CD4-positive, alpha-beta memory T cell (primary cell): ENCODE results near the gene STXBP5L. TPM values are rescaled to one million over a fixed set of nuclear protein-coding genes. Genes with fewer than 3 reads are reported as not detected.
"Not testable (repeated sequence)": the region's sequence is repeated elsewhere in the genome, so short reads cannot be mapped to it uniquely, and the experiment has no call there.

Experiments used
- CTCF ChIA-PET: fragments of 350-600 bp; sonication (Branson Sonifier 250); formaldehyde crosslinking; loops from one replicate; lab custom pipeline; 2021; ENCODE audit warnings: inconsistent platforms; ENCODE audit not compliant: partially characterized antibody; lab: Charles Lee
- POLR2A ChIA-PET: fragments of 350-600 bp; sonication (Branson Sonifier 250); formaldehyde crosslinking; loops from one replicate; lab custom pipeline; 2021; ENCODE audit not compliant: partially characterized antibody; lab: Charles Lee
- DNase-seq, 5 donors: peaks; one replicate each; pipeline versions ENCODE4 v3.0.0 to v3.0.0-alpha.2; 2020 to 2022; ENCODE audit warnings: mixed read lengths in 1 of 5
- H3K27ac ChIP-seq: one replicate; pipeline ENCODE4 v1.7.0; 2013; ENCODE audit warnings: low read depth, low read length
- H3K27me3 ChIP-seq: 2 replicates; pipeline ENCODE4 v1.7.0; 2013; ENCODE audit warnings: mild to moderate bottlenecking, low read length, moderate library complexity; ENCODE audit not compliant: insufficient read depth
- H3K36me3 ChIP-seq: 2 replicates; pipeline ENCODE4 v1.7.0; 2013; ENCODE audit warnings: mild to moderate bottlenecking, low read length, moderate library complexity; ENCODE audit not compliant: insufficient read depth
- H3K4me1 ChIP-seq: 2 replicates; pipeline ENCODE4 v1.7.0; 2013; ENCODE audit warnings: mild to moderate bottlenecking, low read length, moderate library complexity; ENCODE audit not compliant: insufficient read depth
- H3K4me3 ChIP-seq, 2 donors: one replicate each; pipeline ENCODE4 v1.7.0; 2013; ENCODE audit warnings: low read length in 2 of 2, mild to moderate bottlenecking in 1 of 2
- H3K9me3 ChIP-seq, 2 donors: one replicate each; pipeline ENCODE4 v1.7.0; 2013; ENCODE audit warnings: low read length in 2 of 2, control low read depth in 1 of 2; ENCODE audit not compliant: control insufficient read depth in 1 of 2
- H3K27ac Mint-ChIP-seq, 7 donors: one replicate each; pipeline ENCODE4 v1.8.0; 2020 to 2021; ENCODE audit warnings: mixed read lengths in 7 of 7, mild to moderate bottlenecking in 6 of 7, inconsistent platforms in 3 of 7, moderate library complexity in 3 of 7
- H3K27me3 Mint-ChIP-seq, 2 donors: one replicate each; pipeline ENCODE4 v1.8.0; 2020 to 2021; ENCODE audit warnings: mixed read lengths in 2 of 2
- H3K36me3 Mint-ChIP-seq, 2 donors: one replicate each; pipeline ENCODE4 v1.8.0; 2020 to 2021; ENCODE audit warnings: mixed read lengths in 2 of 2, inconsistent platforms in 1 of 2, mild to moderate bottlenecking in 1 of 2
- H3K4me1 Mint-ChIP-seq, 4 donors: one replicate each; pipeline ENCODE4 v1.8.0; 2020 to 2021; ENCODE audit warnings: mixed read lengths in 4 of 4, mild to moderate bottlenecking in 1 of 4
- H3K4me3 Mint-ChIP-seq, 8 donors: one replicate each; pipeline ENCODE4 v1.8.0; 2020 to 2021; ENCODE audit warnings: mixed read lengths in 8 of 8, mild to moderate bottlenecking in 7 of 8, moderate library complexity in 6 of 8, inconsistent platforms in 3 of 8
- H3K9me3 Mint-ChIP-seq, 8 donors: one replicate each; pipeline ENCODE4 v1.8.0; 2020 to 2021; ENCODE audit warnings: mixed read lengths in 8 of 8, mild to moderate bottlenecking in 5 of 8, inconsistent platforms in 3 of 8, moderate library complexity in 1 of 8
- intact Hi-C: fragments of 100-400 bp; cut with micrococcal nuclease; formaldehyde crosslinking; loops from one replicate; pipeline ENCODE4 v1.15.1; 2023
- polyA plus RNA-seq, 2 donors: library from polyadenylated mRNA; unstranded; fragments of 300-500 nt; fragmentation: Illumina TruSeq; gene quantifications; one replicate each; pipeline ENCODE4 v1.2.3, GENCODE V29; 2021
- total RNA-seq, 2 experiments: library from RNA; stranded (reverse); gene quantifications; one replicate each; pipeline ENCODE4 v1.2.3, GENCODE V29; 2021

STXBP5L gene
- total and polyA plus RNA-seq, 4 experiments from 2014 or later, result not detected

- no peaks in the 10 kb centered on the region for H3K27me3 ChIP-seq
- no peaks in the 10 kb centered on the region for H3K36me3 ChIP-seq
- DNase-seq, result no peak
- H3K4me3 ChIP-seq, result no peak overlapping the region
- H3K9me3 Mint-ChIP-seq, result peaks cover 0 to 31% (median 7%) of the 10 kb centered on the region in 8 donors
- no peak overlapping the region for H3K27ac Mint-ChIP-seq
- no peaks in the 10 kb centered on the region for H3K27me3 Mint-ChIP-seq
- H3K36me3 Mint-ChIP-seq, result no peaks in the 10 kb centered on the region
- POLR2A ChIA-PET, result no interaction called here
- no peaks in the 10 kb centered on the region for H3K4me1 Mint-ChIP-seq
- H3K4me3 Mint-ChIP-seq, result no peak overlapping the region
- intact Hi-C loops, result no loop called here
- H3K27ac ChIP-seq, result no peak overlapping the region
- H3K4me1 ChIP-seq, result no peaks in the 10 kb centered on the region
- CTCF ChIA-PET, result no interaction called here
- H3K9me3 ChIP-seq, result no peaks in the 10 kb centered on the region
These were observed 361.4 kb downstream of the STXBP5L start for GRCh38 chr3:121269389-121269788.

GRCh38 chr3:121274411-121274810 is 366.4 kb downstream of the STXBP5L start:
- POLR2A ChIA-PET, result no interaction called here
- H3K9me3 Mint-ChIP-seq, result peaks cover 0 to 40% (median 20%) of the 10 kb centered on the region in 8 donors
- H3K36me3 Mint-ChIP-seq, result no peaks in the 10 kb centered on the region
- Histone ChIP-seq H3K27ac (no peak overlapping the region), H3K9me3 (no peaks in the 10 kb centered on the region), H3K36me3 (no peaks in the 10 kb centered on the region), H3K27me3 (no peaks in the 10 kb centered on the region), H3K4me3 (no peak overlapping the region), H3K4me1 (no peaks in the 10 kb centered on the region)
- no peak overlapping the region for H3K4me3 Mint-ChIP-seq
- no peaks in the 10 kb centered on the region for H3K4me1 Mint-ChIP-seq
- peaks cover 0 to 4% of the 10 kb centered on the region in 2 donors for H3K27me3 Mint-ChIP-seq
- H3K27ac Mint-ChIP-seq, result no peak overlapping the region
- DNase-seq, result no peak
- intact Hi-C loops, result no loop called here
- CTCF ChIA-PET, result no interaction called here

GRCh38 chr3:121295452-121295851 is 387.4 kb downstream of the STXBP5L start:
- intact Hi-C loops, result no loop called here
- Mint-ChIP-seq H3K36me3 (no peaks in the 10 kb centered on the region), H3K27ac (no peak overlapping the region), H3K4me1 (no peaks in the 10 kb centered on the region), H3K27me3 (peaks cover 0 to 3% of the 10 kb centered on the region in 2 donors), H3K9me3 (peaks cover 0 to 1% (median 0%) of the 10 kb centered on the region in 8 donors), H3K4me3 (no peak overlapping the region)
- no peaks in the 10 kb centered on the region for H3K9me3 ChIP-seq
- no peak overlapping the region for H3K4me3 ChIP-seq
- POLR2A ChIA-PET, result no interaction called here
- no peak for DNase-seq
- no peaks in the 10 kb centered on the region for H3K36me3 ChIP-seq
- no peak overlapping the region for H3K27ac ChIP-seq
- CTCF ChIA-PET, result no interaction called here
- no peaks in the 10 kb centered on the region for H3K4me1 ChIP-seq
- no peaks in the 10 kb centered on the region for H3K27me3 ChIP-seq

GRCh38 chr3:121295979-121296378 is 388.0 kb downstream of the STXBP5L start:
- Mint-ChIP-seq H3K9me3 (peaks cover 0 to 1% (median 0%) of the 10 kb centered on the region in 8 donors), H3K4me3 (no peak overlapping the region)

GRCh38 chr3:121324320-121324719 is 416.3 kb downstream of the STXBP5L start:
- ChIA-PET POLR2A (no interaction called here), CTCF (no interaction called here)
- intact Hi-C loops, result no loop called here
- no peaks in the 10 kb centered on the region for H3K36me3 Mint-ChIP-seq
- H3K4me3 Mint-ChIP-seq, result no peak overlapping the region
- Histone ChIP-seq H3K27ac (no peak overlapping the region), H3K36me3 (no peaks in the 10 kb centered on the region), H3K4me3 (no peak overlapping the region), H3K9me3 (no peaks in the 10 kb centered on the region), H3K27me3 (no peaks in the 10 kb centered on the region), H3K4me1 (no peaks in the 10 kb centered on the region)
- H3K9me3 Mint-ChIP-seq, result peaks cover 0 to 7% (median 0%) of the 10 kb centered on the region in 8 donors
- no peak for DNase-seq
- H3K27me3 Mint-ChIP-seq, result peaks cover 1 to 2% of the 10 kb centered on the region in 2 donors
- H3K4me1 Mint-ChIP-seq, result no peaks in the 10 kb centered on the region
- H3K27ac Mint-ChIP-seq, result no peak overlapping the region

More at GRCh38 chr3:121295979-121296378, 388.0 kb downstream of the STXBP5L start:
- no peak for DNase-seq
- Histone ChIP-seq H3K9me3 (no peaks in the 10 kb centered on the region), H3K27ac (no peak overlapping the region), H3K4me1 (no peaks in the 10 kb centered on the region), H3K4me3 (no peak overlapping the region), H3K36me3 (no peaks in the 10 kb centered on the region), H3K27me3 (no peaks in the 10 kb centered on the region)
- intact Hi-C loops, result no loop called here
- Mint-ChIP-seq H3K27me3 (peaks cover 0 to 3% of the 10 kb centered on the region in 2 donors), H3K27ac (no peak overlapping the region), H3K4me1 (no peaks in the 10 kb centered on the region), H3K36me3 (no peaks in the 10 kb centered on the region)
- ChIA-PET POLR2A (no interaction called here), CTCF (no interaction called here)

- Histone ChIP-seq H3K4me1 (no peaks in the 10 kb centered on the region), H3K9me3 (no peaks in the 10 kb centered on the region), H3K36me3 (no peaks in the 10 kb centered on the region), H3K27ac (no peak overlapping the region), H3K27me3 (no peaks in the 10 kb centered on the region), H3K4me3 (no peak overlapping the region)
- Mint-ChIP-seq H3K27me3 (peaks cover 5 to 6% of the 10 kb centered on the region in 2 donors), H3K9me3 (peaks cover 0 to 4% (median 1%) of the 10 kb centered on the region in 8 donors), H3K27ac (no peak overlapping the region), H3K4me1 (no peaks in the 10 kb centered on the region), H3K36me3 (no peaks in the 10 kb centered on the region), H3K4me3 (no peak overlapping the region)
- intact Hi-C loops, result no loop called here
- ChIA-PET CTCF (no interaction called here), POLR2A (no interaction called here)
- DNase-seq, result no peak
These were observed 422.1 kb downstream of the STXBP5L start for GRCh38 chr3:121330118-121330517.

GRCh38 chr3:121330634-121331033 is 422.6 kb downstream of the STXBP5L start:
- peaks cover 0 to 4% (median 1%) of the 10 kb centered on the region in 8 donors for H3K9me3 Mint-ChIP-seq
- Histone ChIP-seq H3K9me3 (no peaks in the 10 kb centered on the region), H3K27ac (no peak overlapping the region), H3K4me3 (no peak overlapping the region), H3K27me3 (no peaks in the 10 kb centered on the region), H3K36me3 (no peaks in the 10 kb centered on the region), H3K4me1 (no peaks in the 10 kb centered on the region)
- no peak overlapping the region for H3K4me3 Mint-ChIP-seq
- H3K27me3 Mint-ChIP-seq, result peaks cover 5 to 6% of the 10 kb centered on the region in 2 donors
- no peak overlapping the region for H3K27ac Mint-ChIP-seq
- H3K36me3 Mint-ChIP-seq, result no peaks in the 10 kb centered on the region
- no peak for DNase-seq
- no peaks in the 10 kb centered on the region for H3K4me1 Mint-ChIP-seq
- intact Hi-C loops, result no loop called here
- ChIA-PET POLR2A (no interaction called here), CTCF (no interaction called here)

GRCh38 chr3:121355960-121356359 is 448.0 kb downstream of the STXBP5L start:
- CTCF ChIA-PET, H3K4me3 Mint-ChIP-seq, H3K4me1 Mint-ChIP-seq, POLR2A ChIA-PET, DNase-seq, H3K9me3 ChIP-seq, H3K27ac ChIP-seq, H3K36me3 Mint-ChIP-seq, H3K27ac Mint-ChIP-seq, H3K27me3 Mint-ChIP-seq, H3K36me3 ChIP-seq, intact Hi-C loops, H3K4me1 ChIP-seq, H3K4me3 ChIP-seq, H3K27me3 ChIP-seq: not testable (repeated sequence)
- H3K9me3 Mint-ChIP-seq, result peaks cover 5 to 35% (median 20%) of the 10 kb centered on the region in 8 donors
